Ecto neural progenitor cell (in vitro differentiated cells): Measurements from ENCODE around the gene CDK6.

Experiments used
- DNase-seq: peaks from one replicate; pipeline ENCODE4 v3.0.0-alpha.2; 2018; ENCODE audit warnings: low spot score

CDK6 gene

DNA sequence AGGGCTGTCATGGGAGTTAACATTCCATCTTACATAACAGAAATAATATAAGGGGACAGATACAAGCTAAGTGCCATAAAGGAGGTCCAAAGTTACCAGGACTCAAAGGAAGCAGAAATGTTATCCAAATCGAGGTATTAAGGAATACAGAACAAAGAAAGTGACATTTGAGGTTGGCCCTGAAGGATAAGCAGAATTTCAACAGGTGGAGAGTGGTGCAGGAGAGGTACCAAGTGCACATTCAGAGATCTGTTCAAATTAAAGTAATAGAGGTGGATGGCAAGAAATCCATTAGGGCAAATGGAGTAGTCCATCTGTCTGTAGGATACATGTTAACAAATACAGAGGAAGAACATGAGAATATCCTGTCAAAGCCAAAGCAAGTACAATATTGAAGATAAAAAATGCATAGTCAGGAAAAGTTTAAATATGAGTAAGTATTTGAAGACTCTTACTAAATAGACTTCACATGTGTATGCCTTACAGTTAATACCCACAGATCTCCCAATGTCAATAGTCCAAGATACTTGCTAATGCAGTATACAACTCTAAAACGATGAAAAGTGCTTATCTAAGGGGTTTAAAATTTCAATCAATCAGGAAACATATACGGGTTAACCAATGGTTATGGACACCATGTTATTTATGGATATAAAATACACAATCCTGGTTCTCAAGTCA is 10.0 kb downstream of the CDK6 start:
- no peak for DNase-seq

DNA sequence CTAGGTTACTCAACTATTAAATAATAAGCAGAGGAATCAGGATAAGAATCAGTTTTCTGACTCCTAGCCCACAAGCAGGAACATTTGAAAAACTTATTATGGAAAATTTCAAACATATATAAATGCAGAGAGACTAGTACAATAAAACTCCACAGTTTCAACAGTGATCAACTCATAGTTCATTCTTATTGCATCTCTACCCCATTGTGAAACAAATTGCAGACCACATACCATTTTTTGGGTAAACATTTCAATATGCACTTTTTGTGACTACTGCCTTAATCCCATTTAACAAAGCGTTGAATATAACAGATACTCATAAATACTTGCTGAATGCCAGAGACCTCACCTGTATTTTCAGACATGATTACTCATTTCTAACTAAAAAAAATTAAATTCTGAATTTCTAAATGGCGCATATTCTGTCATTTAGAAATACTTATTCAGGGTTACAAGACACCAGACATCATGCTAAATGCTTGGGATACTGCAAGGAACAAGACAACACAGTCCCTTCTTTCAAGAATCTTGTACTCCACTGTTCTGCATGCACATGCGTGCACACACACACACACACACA is 11.4 kb downstream of the CDK6 start:
- DNase-seq = no peak

DNA sequence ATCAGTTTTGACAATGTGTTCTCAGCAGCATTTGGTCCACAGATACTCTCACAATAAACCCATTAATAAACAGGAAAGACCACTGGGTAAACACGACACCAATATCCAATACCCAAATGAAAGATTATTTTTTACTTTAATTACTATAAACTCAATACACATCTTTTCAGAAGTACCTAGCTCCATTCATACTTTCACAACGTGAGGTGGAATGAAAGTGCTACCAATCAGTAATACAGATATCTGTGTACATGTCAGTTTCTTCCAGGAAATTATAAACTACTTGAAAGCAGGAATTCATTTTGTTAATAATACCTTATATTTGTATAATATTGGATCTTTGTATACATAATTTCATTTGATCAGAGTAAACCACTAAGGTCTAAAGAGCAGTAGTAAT is 11.9 kb downstream of the CDK6 start:
- DNase-seq = no peak

DNA sequence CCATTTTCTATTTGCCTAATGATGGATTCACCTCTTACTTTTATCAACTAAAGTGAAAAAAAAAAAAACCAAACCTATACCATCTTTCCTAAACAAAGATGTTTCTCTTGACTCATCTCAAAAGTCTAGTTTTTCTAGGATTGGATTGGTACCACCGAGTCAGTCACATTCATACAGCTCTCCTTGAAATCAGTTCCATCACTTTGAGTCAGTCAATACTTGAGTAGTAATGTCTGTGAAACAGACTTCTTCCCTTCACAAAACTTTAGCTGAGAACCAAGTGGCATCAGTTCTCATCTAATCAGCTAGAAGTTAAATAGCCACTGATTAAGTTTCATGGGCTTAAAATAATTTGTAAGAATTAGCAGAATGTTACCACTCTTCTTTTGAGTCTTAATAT is 13.3 kb downstream of the CDK6 start:
- DNase-seq = no peak

DNA sequence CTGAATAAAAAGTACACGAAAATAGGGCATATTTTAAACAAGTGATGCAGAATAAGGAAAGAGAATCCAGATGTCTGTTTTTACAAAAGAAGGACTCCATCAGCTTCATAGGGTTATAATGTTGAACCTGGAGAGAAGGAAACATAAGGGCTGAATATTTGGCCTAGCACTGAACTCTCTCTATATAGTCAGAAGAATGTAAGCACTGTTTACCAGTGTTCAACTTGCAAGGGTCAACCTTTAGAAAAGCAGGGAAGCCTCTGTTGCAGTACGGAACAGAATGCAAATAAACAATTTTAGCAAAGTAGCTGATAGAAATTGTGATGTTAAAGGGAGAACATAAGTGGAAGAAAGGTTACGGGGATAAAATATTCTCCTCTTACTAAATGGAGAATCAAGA is 16.2 kb downstream of the CDK6 start:
- DNase-seq = no peak

DNA sequence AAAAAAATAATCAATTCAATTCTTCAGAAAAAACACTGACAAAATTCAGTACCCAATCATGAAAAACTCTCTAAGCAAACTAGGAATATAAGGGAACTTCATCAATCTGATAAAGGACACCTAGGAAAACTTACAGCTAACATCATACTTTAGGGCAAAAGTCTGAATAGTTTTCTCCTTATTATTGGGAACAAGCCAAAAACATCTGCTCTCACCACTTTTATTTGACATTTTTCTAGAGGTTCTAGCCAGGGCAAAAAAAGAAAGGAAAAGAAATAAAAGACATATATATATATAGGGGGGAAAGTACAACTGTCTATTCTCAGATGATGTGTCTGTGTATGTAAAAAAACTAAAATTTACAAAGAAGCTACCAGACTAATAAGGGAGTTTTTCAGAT is 19.0 kb downstream of the CDK6 start:
- DNase-seq = no peak

DNA sequence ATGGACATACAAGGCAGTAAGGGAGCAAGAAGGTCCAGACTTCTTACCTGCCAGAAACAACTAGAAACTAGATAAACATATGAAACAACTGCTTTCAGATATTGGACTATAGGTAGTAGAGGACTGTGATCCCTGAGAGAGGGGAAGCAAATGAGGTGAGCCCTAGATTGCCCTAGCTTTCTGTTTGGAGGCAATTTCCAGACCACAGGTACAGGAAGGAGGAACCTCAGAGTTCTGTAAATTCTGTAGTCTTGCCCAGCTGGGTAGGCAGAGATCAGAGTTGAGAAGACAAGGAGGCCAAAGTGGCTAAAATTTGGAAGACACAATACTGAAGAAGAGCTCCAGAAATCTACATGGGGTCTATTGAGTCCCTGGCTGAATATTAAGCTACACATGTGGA is 21.0 kb downstream of the CDK6 start:
- no peak for DNase-seq

DNA sequence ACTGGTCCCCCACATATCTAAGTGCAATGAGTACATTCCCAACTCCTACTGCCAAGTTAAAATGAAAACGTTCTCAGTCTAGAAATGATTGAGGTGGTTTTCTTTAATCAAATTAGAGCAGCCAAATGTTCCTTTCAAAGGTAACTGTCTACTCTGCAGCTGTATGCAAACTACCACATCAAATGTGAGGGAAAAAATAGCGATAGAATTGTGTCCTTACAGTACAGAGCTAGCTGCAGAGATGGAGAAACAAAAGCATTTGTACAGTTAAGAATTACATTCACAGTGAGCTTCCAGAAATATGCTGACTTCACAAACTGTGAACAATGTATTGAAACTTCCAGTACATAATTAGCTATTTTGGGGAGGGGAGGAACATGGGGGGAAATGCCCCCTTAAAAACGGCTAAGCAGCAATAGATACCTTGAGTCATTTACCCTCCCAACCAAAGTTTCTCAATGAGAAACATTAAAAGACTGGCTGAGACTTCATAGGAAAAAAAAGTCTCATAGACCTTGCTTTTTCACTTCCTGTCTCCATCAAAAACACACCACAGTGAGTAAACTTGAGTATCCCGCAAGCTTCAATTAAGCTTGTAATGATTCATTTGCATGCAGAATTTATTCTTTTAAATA is 22.9 kb downstream of the CDK6 start:
- no peak for DNase-seq

DNA sequence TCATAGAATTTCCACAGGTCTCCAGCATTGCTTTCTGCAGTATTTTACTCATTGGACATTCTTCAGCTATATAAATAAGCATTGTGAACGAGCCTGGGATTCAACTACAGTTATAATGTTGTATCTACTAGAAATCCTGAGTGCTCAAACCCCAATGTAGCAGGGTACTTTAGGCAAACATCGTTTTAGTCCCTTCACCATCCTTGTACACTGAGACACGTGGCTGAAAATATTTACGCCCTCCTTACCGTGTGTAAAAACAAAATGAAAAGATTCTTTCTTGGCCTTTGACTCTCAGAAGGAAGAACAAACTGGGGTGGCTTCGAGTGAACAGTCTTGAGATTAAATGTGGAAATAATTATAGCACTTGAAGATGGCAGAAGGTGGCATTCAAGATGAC is 25.2 kb downstream of the CDK6 start:
- no peak for DNase-seq

DNA sequence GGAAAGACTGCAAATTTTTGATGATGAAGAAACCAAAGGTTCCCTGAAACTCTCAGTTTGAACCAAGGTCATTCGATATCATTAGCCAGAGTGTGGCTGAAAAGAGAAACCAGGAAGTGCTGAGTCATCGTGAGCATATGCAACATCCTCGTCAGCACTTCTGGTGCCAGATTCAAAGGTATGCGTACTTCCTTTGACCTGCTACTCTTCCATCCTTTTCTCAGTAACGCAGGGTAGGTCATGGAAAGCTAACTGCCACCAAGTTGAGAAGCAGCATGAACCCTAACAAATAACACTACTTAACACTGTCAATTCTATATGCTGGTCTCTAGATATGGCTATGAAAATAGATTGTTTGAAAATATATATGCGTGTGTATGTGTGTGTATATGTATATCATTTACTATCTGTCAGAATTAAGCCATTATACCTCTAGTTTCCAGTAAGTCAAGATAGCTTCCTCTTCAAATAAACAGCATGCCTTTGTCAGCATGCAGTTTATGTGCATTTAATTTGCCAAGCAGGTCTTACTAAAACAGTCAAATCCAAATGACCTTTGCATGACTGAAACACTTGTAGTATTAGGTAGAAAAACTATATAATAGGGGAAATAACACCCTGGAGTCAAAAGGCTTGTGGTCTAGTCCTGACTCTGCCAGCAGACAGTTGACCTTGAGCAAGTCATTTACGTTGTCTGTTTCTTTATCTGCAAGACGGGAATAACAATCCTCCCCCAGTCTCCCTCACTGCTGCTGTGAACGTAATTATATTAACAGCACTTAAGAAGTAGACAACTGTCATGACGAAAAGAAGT is 26.4 kb downstream of the CDK6 start:
- no peak for DNase-seq

DNA sequence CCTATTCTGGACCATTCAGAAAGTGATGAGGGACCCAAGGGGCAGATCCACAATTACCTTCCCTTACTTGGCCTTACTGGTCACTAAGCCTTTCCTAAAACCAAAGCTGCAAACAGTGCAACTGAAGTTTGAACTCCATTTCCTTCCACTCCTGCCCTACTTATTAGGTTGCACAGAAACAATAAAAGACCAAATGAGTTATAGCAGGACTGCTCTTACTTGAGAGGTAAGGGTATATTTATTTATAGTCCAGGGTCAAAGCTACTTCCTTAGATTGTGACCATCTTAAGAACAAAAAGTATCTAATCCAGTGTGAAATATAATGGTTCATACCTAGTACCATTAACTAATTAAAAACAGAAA is 27.0 kb downstream of the CDK6 start:
- no peak for DNase-seq

DNA sequence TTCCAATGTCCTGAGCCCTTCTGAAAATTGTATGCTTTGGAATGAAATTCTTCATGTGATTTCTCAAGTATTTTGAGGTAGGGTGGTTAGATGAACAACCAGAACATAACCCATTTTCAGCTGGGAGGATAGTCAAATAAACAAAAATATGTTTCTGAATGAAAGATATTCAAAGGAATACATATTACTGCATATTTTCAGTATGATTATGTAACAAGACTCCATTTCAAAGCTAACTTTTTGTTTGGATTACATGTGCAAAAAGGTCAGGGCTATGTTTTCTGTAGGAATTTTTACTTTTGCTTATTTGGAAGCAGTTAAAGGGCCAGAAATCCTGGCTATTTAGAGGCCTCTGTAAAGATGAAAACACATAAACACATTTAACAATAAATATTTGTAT is 27.7 kb downstream of the CDK6 start:
- DNase-seq = no peak

DNA sequence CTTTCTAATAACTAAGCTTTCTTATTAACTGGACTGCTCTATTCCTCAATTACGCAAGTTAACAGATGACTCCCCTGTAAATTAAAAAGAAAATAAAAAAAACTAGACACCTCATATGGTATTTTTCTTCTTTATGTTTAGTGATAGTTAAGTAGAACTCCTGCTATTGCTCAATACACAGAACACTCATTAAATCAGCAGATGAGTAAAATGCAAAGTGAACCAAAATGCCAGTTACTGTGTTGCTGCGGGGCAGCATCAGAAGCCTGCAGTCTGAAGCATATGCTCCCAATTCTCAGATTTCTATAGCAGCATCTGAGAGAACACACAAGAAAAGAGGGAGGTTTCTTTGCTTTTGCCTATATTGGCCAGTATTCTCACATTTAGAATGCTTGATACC is 28.4 kb downstream of the CDK6 start:
- DNase-seq = no peak

DNA sequence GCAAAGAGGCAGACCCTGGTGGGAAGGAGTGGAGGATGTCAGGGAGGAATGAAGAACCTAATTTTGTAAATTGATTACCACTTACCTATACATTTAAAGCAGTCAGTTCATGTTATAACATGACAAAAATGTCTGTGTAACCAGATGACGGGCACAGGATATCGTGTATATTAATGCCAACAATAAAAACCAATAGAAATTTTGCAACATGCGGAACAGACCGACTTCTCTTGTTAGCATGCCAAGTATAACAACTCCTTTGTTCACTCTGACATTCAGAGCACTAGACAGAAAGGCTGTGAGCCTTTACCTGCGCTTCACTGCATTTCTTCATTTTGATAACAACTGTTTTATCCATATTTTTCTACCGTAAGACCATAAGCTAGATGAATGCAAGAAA is 29.9 kb downstream of the CDK6 start:
- DNase-seq = no peak

DNA sequence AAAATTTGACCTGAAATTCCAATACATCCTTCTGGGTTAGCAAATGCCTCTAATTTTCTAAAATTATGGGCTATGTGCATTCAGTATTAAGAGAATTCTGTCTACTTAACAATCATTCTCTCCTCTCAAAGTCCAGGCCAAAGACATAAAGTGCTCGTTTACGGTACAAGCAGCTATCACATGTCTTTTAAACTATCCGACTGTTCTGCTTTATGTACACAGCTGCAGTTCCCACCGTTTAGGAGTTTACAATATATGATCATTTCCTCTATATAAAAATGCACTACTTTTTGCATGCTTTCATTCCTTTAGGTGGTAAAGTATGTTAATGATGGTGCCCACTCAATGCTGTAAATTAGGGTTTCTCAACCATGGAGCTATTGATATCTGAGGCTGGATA is 34.0 kb downstream of the CDK6 start:
- DNase-seq = no peak

DNA sequence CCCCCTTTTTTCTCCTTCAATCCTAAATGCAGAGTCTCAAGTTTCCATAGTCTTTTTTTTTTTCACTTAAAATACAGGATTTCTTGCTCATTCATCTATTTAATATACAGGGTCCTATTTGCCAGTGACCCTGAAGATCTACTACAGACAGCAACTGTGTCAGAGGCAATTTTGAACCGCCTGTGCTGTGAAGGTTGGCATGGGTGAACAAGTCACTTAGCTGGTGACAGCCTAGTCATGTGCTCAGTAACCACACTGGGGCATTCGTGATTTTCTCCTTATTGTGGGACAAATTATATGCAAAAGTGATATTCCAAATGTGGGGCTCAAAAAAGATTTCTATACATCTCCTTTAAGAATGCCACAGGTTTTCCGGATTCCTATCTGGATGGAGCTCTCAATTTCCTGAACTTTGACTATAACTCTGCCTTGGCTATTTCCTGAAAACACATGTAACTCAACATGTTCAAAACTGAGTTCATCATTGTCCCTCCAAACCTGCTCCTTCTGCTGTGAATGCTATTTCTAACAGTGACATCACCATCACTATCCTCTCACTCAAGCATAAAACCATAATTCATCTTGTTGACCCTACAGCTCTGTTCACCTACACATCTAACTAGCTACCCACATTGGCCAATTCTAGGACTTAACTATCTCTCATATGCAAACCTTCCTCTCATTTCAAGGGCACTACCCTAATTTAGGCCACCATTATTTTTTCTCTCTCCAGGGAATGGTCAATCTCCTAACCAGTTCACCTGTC is 36.7 kb downstream of the CDK6 start:
- DNase-seq = no peak

DNA sequence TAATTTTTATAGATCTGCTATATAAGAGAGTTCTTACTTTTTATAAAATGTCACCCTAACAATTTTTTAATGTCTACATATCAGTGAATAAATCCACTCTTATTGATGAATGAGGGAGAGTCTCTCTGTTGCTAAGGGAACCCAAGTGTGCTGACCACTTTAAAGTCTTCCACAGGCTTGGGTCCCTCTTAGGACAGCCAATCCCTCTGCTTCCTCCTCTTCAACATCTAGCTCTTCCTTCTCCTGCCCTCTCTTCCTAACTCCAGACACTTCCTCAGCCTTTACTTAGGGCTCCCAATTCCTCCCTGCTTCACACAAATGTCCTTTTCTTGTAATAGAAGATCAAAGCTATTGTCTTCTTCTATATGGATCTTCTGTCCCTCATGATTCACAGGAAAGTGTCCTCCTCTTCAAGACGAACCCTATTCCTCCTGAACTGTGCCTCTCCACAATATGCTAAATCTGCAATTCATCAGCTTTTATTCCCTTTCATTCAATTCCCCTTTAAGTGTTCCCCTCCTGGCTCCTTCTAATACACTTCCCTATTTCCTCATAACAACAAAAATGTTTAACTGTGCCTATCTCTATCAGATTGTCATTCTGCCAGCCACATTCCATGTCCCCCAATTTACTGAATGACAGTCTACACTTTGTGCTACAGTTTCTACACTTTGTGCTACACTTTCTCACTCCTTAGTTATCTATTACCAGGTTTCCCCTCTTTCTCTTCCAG is 37.7 kb downstream of the CDK6 start:
- no peak for DNase-seq

DNA sequence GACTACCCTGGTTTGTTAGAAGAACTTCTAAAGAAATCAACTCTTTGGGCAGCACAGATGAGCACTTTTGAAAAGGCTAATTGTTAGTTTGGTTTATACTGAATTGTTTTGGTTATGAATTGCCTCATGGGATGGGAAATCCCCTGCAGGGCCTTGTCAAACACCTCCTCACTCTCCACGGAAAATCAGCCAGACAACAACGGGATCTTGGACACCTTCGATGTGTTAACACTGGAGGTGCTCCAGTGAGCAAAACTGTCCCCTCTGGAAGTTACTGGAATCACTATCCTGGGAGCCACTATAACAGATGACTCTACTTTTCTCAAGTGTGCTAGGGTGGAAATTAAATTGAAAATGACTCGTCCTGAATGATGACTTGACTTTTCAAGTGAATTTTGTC is 38.7 kb downstream of the CDK6 start:
- no peak for DNase-seq

DNA sequence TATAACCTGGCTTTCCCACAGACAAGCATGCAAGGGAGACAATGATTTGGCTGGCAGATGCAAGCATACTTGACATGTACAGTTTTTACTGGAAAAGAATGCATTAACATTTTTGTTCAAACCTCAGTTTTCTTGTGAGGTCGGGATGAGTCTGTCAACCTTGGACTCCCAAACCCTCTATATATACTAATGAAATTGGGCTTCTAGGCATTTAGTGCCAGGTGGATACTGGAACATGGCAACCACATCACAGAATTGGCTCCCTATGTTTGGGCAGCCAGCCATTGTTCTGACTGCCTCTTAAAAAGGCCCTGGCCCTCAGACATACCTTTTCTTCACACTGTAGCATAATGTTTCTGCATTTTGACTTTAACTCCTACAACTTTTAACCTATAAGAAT is 39.1 kb downstream of the CDK6 start:
- no peak for DNase-seq

DNA sequence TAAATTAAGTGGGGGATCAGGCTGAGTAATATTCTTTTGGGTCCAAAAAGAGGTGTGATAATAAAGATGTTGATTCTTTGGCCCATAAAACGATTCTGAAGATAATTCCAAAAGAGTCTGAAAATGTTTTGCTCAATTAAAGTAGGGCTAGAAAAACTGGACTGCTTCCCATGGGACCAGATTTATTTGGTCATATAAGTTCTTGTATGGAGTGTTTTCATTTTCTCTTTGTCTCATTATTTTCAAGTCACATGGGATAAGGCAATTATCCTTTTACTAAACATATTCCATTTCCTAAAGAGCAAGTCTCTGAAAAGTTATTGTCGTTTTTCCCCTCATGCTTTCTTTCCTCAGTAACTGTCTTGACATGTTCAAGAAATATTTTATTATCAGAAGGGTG is 41.5 kb downstream of the CDK6 start:
- DNase-seq = no peak

DNA sequence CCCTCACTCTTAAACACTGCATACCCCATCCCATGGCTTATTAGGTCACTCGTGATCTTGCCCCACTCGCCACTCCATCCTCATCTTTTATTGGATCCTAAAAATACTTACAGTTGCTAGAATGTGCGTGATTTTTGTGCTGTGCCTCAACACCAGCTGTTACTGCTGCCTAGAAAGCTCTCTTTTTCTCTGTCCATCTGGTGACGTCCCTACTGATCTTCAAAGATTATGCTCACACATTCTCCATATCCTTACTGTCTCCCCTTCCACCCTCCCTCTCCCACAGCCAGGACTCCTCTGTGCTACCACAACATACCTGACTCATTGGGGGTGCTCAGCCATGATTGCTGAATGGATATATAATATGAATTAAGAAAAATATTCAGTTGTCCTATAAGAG is 42.0 kb downstream of the CDK6 start:
- no peak for DNase-seq
